Endothelial cell of umbilical vein (primary cell): ENCODE measurements around the gene SERTAD1. TPM values are rescaled to one million over a fixed set of nuclear protein-coding genes. Genes with fewer than 3 reads are reported as not detected.

Source experiments
- BruUV-seq: library from RNA; stranded (reverse); fragments of 400-500 nt; replicated peaks from 2 replicates; lab custom pipeline; 2021; lab: Mats Ljungman, UMichigan
- CTCF ChIA-PET: fragments of 300-600, 350-600 bp; sonication (Branson Sonifier 250); formaldehyde crosslinking; loops from one replicate; lab custom pipeline; 2021; ENCODE audit warnings: antibody characterized with exemption, inconsistent platforms; lab: Charles Lee
- POLR2A ChIA-PET: fragments of 300-600, 350-600 bp; sonication (Branson Sonifier 250); formaldehyde crosslinking; loops from one replicate; lab custom pipeline; 2021; ENCODE audit warnings: antibody characterized with exemption, inconsistent platforms; lab: Charles Lee
- DNase-seq: peaks from one replicate; pipeline ENCODE4 v3.0.0-alpha.2; 2011; ENCODE audit warnings: low read depth, low spot score
- FAIRE-seq: peaks from 2 replicates; lab custom pipeline; 2011; peaks lifted over from hg19 to GRCh38; lab: Jason Lieb, UNC
- H2AFZ ChIP-seq: 2 replicates; pipeline ENCODE4 v1.6.0; 2012; ENCODE audit warnings: low read depth, low read length, control low read depth, inconsistent platforms
- H3K27ac ChIP-seq: 2 replicates; pipeline ENCODE4 v1.5.1; 2011; ENCODE audit warnings: low read depth, mild to moderate bottlenecking, control low read depth, low read length, moderate library complexity; ENCODE audit not compliant: insufficient read depth
- H3K27me3 ChIP-seq, 2 experiments: 2 replicates each; pipeline versions ENCODE4 v1.6.0 to v1.6.1; 2011; ENCODE audit warnings: low read length in 2 of 2, mixed read lengths in 1 of 2; ENCODE audit not compliant: control insufficient read depth in 2 of 2, insufficient read depth in 2 of 2
- H3K36me3 ChIP-seq, 2 experiments: 2 replicates in 1 of 2; 3 replicates in 1 of 2; pipeline ENCODE4 v1.5.1; 2011; ENCODE audit warnings: low read length in 2 of 2, mild to moderate bottlenecking in 1 of 2, moderate library complexity in 1 of 2; ENCODE audit not compliant: control insufficient read depth in 2 of 2, insufficient read depth in 2 of 2; ENCODE audit errors: extremely low read depth in 1 of 2
- H3K4me1 ChIP-seq: 3 replicates; pipeline ENCODE4 v1.5.1; 2011; ENCODE audit warnings: mild to moderate bottlenecking, low read length; ENCODE audit not compliant: control insufficient read depth, insufficient read depth; ENCODE audit errors: extremely low read depth
- H3K4me2 ChIP-seq: 2 replicates; pipeline ENCODE4 v1.6.1; 2011; ENCODE audit warnings: low read length, control low read depth, mixed read lengths; ENCODE audit not compliant: insufficient read depth
- H3K4me3 ChIP-seq, 3 experiments: fragments of 200-600 bp in 1 of 3; sonication (generic), shearing (Covaris generic) in 1 of 3; replicated peaks in 1 of 3; 2 replicates each; pipeline ENCODE4 v1.5.1; 2011 to 2016; ENCODE audit warnings: control low read depth in 3 of 3, low read length in 3 of 3, mild to moderate bottlenecking in 2 of 3, inconsistent platforms in 1 of 3, low read depth in 1 of 3, moderate library complexity in 1 of 3; ENCODE audit not compliant: insufficient read depth in 1 of 3
- H3K79me2 ChIP-seq: 2 replicates; pipeline ENCODE4 v1.6.0; 2012; ENCODE audit warnings: low read length, inconsistent platforms; ENCODE audit not compliant: control insufficient read depth, insufficient read depth
- H3K9ac ChIP-seq: replicated peaks from 2 replicates; pipeline ENCODE3; 2011; ENCODE audit warnings: low read length, control low read depth; ENCODE audit not compliant: insufficient read depth; ENCODE audit errors: extremely low read depth
- H3K9me1 ChIP-seq: replicated peaks from 3 replicates; pipeline ENCODE4 v1.6.0; 2011; ENCODE audit warnings: mild to moderate bottlenecking, low read length; ENCODE audit not compliant: control insufficient read depth, insufficient read depth; ENCODE audit errors: extremely low read depth
- H3K9me3 ChIP-seq: replicated peaks from 2 replicates; pipeline ENCODE4 v1.5.1; 2012; ENCODE audit warnings: low read length, inconsistent platforms; ENCODE audit not compliant: control insufficient read depth, insufficient read depth
- H4K20me1 ChIP-seq: replicated peaks from 2 replicates; pipeline ENCODE3; 2011; ENCODE audit warnings: mild to moderate bottlenecking, low read length; ENCODE audit not compliant: control insufficient read depth, insufficient read depth; ENCODE audit errors: extremely low read depth
- CTCF ChIP-seq, 2 donors: IDR thresholded peaks; 1 replicate in 1 of 2; 2 replicates in 1 of 2; pipeline ENCODE4 v1.5.1; 2011; ENCODE audit warnings: low read length in 2 of 2, mild to moderate bottlenecking in 2 of 2, moderate library complexity in 2 of 2, control low read depth in 1 of 2, inconsistent platforms in 1 of 2, low read depth in 1 of 2; ENCODE audit not compliant: insufficient read depth in 1 of 2; ENCODE audit errors: extremely low read depth in 1 of 2
- MAX ChIP-seq: IDR thresholded peaks from 2 replicates; pipeline ENCODE4 v1.6.1; 2011; ENCODE audit not compliant: insufficient read depth, insufficient read length
- MYC ChIP-seq: IDR thresholded peaks from one replicate; pipeline ENCODE4 v1.6.1; 2011; ENCODE audit warnings: mild to moderate bottlenecking, low read depth, low read length
- POLR2A ChIP-seq: IDR thresholded peaks from 2 replicates; pipeline ENCODE4 v1.6.1; 2012; ENCODE audit warnings: low read depth, mild to moderate bottlenecking, control low read depth, low read length
- dilution Hi-C: fragments of 300-500 bp; cut with MboI; formaldehyde crosslinking; loops from one replicate; pipeline ENCODE4 v1.15.0; 2019; ENCODE audit warnings: low sequenced_read_pairs; ENCODE audit not compliant: extremely low pct_ligation_motif_present
- intact Hi-C: fragments of 100-400 bp; cut with micrococcal nuclease; formaldehyde crosslinking; loops from one replicate; pipeline ENCODE4 v1.10.0; 2022
- polyA plus RNA-seq, 4 experiments: library from polyadenylated mRNA; depleted of rRNA in 3 of 4; stranded (reverse) in 3 of 4; unstranded in 1 of 4; fragments of >200 nt; gene quantifications; 2 replicates each; pipeline versions ENCODE4 v1.2.1 to v1.2.3, GENCODE V29; 2011 to 2012; ENCODE audit warnings: missing spikeins in 1 of 4
- total RNA-seq: library from RNA; stranded (reverse); gene quantifications from 2 replicates; pipeline ENCODE4 v1.2.3, GENCODE V29; 2021

Gene SERTAD1
- total and polyA plus RNA-seq, 2 donors (not counting 3 experiments of a cell fraction or from before 2014, with no cell fraction given), result 8.8 to 15.3 TPM

GRCh38 chr19:40392894-40393517 is 32.8 kb downstream of the SERTAD1 start:
- no peak for FAIRE-seq

More at GRCh38 chr19:40392894-40393517, 32.8 kb downstream of the SERTAD1 start:
- BruUV-seq, result no TSS peak
- H3K4me3 ChIP-seq, result no peak overlapping the region
- no peaks in the 10 kb centered on the region for H3K27me3 ChIP-seq
- H3K36me3 ChIP-seq, result no peaks in the 10 kb centered on the region
- DNase-seq, result no peak
- H3K9me1 ChIP-seq, result no peaks in the 10 kb centered on the region
- H3K79me2 ChIP-seq, result no peaks in the 10 kb centered on the region
- TF ChIP-seq MYC, result no peak
- peak in 1 of 2 donors; percentile 34 for TF ChIP-seq CTCF (IDR thresholded peaks at IDR 0.05; ENCODE audit: extremely low read depth in 1 of 2, insufficient read depth in 1 of 2, low read depth in 1 of 2, low read length in 2 of 2)
- TF ChIP-seq POLR2A, result no peak
- no peak for TF ChIP-seq MAX
- no peaks in the 10 kb centered on the region for H3K4me1 ChIP-seq
- no peak overlapping the region for H3K27ac ChIP-seq
- intact Hi-C loops, result no loop called here
- no peak overlapping the region for H2AFZ ChIP-seq
- H4K20me1 ChIP-seq, result no peaks in the 10 kb centered on the region
- no peak overlapping the region for H3K9ac ChIP-seq
- H3K9me3 ChIP-seq, result no peaks in the 10 kb centered on the region
- dilution Hi-C loops, result no loop called here
- POLR2A ChIA-PET, result no interaction called here
- CTCF ChIA-PET, result interaction anchor here (1.1 kb wide), 1 partner anchor 28 kb away, joined by 3 read pairs; no protein-coding TSS in a partner anchor
- no peak overlapping the region for H3K4me2 ChIP-seq
